ENCODE data around the gene CAPZA1.
A peak's percentile ranks its signal among the peaks of the same experiment; 100 is the strongest.

The CAPZA1 gene

GRCh38 chr1:112674440-112674985 is 54.9 kb downstream of the CAPZA1 start, which contains the start of gene MOV10 (continued):
- TF ChIP-seq PPARA (CRISPR knock-in tag; IDR thresholded peaks at IDR 0.05; ENCODE audit: borderline replicate concordance) (no peak), TSHZ2 (CRISPR knock-in tag; IDR thresholded peaks at IDR 0.05) (no peak), ZNF8 (CRISPR knock-in tag; IDR thresholded peaks at IDR 0.05) (no peak), CREB5 (CRISPR knock-in tag; IDR thresholded peaks at IDR 0.05; ENCODE audit: low read depth) (no peak; the same call in none of the 2 replicates)

GRCh38 chr1:112674986-112675727 is 55.5 kb downstream of the CAPZA1 start:
- no peak for TF ChIP-seq ZNF565 (CRISPR knock-in tag; conservative IDR thresholded peaks at IDR 0.05; ENCODE audit: low read depth)
- no peak for TF ChIP-seq ZFP30 (CRISPR knock-in tag; IDR thresholded peaks at IDR 0.05)
- ATAC-seq, result peak; percentile 72

GRCh38 chr1:112675728-112676381 is 56.2 kb downstream of the CAPZA1 start:
- ATAC-seq, result no peak
- no peak for TF ChIP-seq POU6F1 (CRISPR knock-in tag; IDR thresholded peaks at IDR 0.05; ENCODE audit: borderline replicate concordance, low read depth)
- TF ChIP-seq TOX (CRISPR knock-in tag; IDR thresholded peaks at IDR 0.05; ENCODE audit: borderline replicate concordance), result no peak
- no peak for TF ChIP-seq ZFP30 (CRISPR knock-in tag; IDR thresholded peaks at IDR 0.05)
- TF ChIP-seq ZFP3 (CRISPR knock-in tag; IDR thresholded peaks at IDR 0.05), result no peak
- TF ChIP-seq ESRRG (CRISPR knock-in tag; IDR thresholded peaks at IDR 0.05), result no peak
- TF ChIP-seq RARB (CRISPR knock-in tag; IDR thresholded peaks at IDR 0.05), result no peak
- TF ChIP-seq CREB5 (CRISPR knock-in tag; IDR thresholded peaks at IDR 0.05; ENCODE audit: low read depth), result no peak
- TF ChIP-seq ZNF70 (CRISPR knock-in tag; IDR thresholded peaks at IDR 0.05), result no peak
- TF ChIP-seq CSDC2 (CRISPR knock-in tag; IDR thresholded peaks at IDR 0.05), result no peak
- TF ChIP-seq SNAI2 (CRISPR knock-in tag; IDR thresholded peaks at IDR 0.05), result no peak

GRCh38 chr1:112676543-112676942 is 56.9 kb downstream of the CAPZA1 start:
- ATAC-seq, result no peak
- TF ChIP-seq PPARA (CRISPR knock-in tag; IDR thresholded peaks at IDR 0.05; ENCODE audit: borderline replicate concordance) (no peak), CSRNP3 (CRISPR knock-in tag; IDR thresholded peaks at IDR 0.05) (no peak), ESRRG (CRISPR knock-in tag; IDR thresholded peaks at IDR 0.05) (no peak), PATZ1 (CRISPR knock-in tag; IDR thresholded peaks at IDR 0.05; ENCODE audit: borderline replicate concordance) (no peak), TSHZ2 (CRISPR knock-in tag; IDR thresholded peaks at IDR 0.05) (no peak), ZFP3 (CRISPR knock-in tag; IDR thresholded peaks at IDR 0.05) (no peak), ZNF70 (CRISPR knock-in tag; IDR thresholded peaks at IDR 0.05) (no peak), TCF4 (CRISPR knock-in tag; IDR thresholded peaks at IDR 0.05; ENCODE audit: borderline replicate concordance) (no peak), OSR1 (CRISPR knock-in tag; IDR thresholded peaks at IDR 0.05) (no peak), ZNF565 (CRISPR knock-in tag; conservative IDR thresholded peaks at IDR 0.05; ENCODE audit: low read depth) (no peak), BACH2 (CRISPR knock-in tag; IDR thresholded peaks at IDR 0.05; ENCODE audit: borderline replicate concordance) (no peak)
